GM15510 (cell line): ENCODE measurements around the gene DNAJC12.

Experiments
- POLR2A ChIP-seq: IDR thresholded peaks from 3 replicates; pipeline ENCODE4 v1.6.1; 2011; ENCODE audit warnings: borderline replicate concordance; ENCODE audit not compliant: insufficient read length; ENCODE audit errors: extremely low read depth

DNAJC12 gene

GRCh38 chr10:67852761-67853160 lies 14.8 kb upstream of the DNAJC12 start:
- no peak for TF ChIP-seq POLR2A

- no peak for TF ChIP-seq POLR2A
Observed at GRCh38 chr10:67851186-67851585, 13.2 kb upstream of the DNAJC12 start.

DNA sequence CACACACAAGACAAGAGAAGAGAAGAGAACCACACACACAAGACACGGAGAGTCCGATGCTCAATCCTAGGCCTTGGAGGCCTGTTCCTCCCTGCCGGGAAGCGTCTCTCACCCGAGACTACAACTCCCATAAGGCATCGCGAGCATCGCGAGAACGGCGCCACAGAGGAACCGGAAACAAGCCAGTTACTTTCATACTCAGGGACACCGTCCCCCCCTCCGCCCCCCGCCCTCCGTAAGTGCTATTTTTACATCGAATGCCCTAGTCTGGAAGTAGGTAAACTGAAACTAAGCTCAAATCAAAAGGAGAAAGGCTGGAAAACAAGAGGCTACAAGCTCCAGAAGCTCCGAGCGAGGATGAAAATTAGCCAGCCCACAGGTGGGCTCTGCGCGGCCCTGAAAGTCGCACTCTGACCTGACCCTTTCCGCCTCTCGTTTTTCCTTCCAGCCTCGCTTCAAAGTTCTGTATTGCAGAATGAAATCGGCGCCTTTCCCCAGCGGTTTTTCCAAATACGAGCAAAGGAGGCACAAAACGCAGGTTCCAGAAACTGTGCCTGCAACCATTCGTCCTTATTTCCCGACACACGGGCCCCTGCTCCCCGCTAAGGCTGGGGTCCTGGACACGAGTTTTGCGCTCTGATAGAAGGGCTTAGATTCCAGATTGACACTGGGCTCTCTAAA lies 11.5 kb upstream of the DNAJC12 start:
- peak; percentile 51 for TF ChIP-seq POLR2A

DNA sequence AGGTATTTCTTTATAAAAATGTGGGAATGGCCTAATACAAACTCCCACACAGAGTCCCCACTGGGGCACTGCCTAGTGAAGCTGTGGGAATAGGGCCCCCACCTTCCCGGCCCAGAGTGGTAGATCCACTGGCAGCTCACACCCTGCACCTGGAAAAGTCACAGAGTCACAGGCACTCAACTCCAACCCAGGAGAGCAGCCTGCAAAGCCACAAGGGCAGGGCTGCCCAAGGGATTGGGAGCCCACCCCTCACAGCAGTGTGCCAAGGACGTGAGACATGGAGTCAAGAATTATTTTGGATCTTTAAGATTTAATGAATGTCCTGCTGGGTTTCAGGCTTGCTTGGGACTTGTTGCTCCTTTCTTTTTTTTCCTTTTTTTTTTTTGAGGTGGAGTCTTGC lies 5.3 kb upstream of the DNAJC12 start:
- no peak for TF ChIP-seq POLR2A

DNA sequence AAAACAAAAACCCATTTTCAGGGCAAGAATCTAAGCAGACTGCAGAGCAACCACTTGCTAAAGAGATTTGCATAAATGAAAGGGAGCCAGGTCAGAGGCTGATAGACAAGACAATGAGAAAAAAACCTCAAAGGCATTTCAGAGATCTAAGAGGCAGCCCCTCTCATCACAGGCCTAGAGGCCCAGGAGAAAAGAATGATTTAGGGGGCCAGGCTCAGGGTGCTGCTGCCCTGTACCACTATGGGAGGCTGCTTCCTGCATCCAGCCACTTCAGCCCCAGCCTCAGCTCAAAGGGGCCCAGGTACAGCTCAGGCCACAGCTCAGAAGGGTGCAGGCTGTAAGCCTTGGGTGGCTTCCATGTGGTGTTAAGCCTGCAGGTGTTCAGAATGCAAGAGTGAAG lies 3.7 kb upstream of the DNAJC12 start:
- no peak for TF ChIP-seq POLR2A

- no peak for TF ChIP-seq POLR2A
Observed at GRCh38 chr10:67839951-67840350, 2.0 kb upstream of the DNAJC12 start.

- TF ChIP-seq POLR2A, result no peak
Observed at GRCh38 chr10:67836972-67837371, 1.0 kb downstream of the DNAJC12 start.

DNA sequence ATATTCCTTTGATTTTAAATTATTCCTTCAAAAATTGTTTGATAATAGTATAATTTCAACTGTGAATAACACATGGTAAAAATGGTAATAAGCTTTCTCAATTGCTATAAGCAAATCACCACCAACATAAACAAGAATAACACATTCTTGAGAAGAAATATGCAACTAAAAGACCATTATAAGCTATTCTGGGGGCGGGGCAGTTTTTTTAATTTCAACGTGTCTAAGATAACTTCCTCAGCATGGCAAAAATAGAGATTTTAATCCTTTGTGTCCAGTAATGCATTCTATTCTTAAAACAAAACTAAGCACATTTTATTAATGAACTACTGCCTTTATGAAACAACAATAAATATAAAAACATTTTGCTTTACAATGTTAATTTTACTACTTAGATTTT lies 1.5 kb downstream of the DNAJC12 start:
- TF ChIP-seq POLR2A, result no peak

GRCh38 chr10:67834375-67834774 lies 3.6 kb downstream of the DNAJC12 start:
- no peak for TF ChIP-seq POLR2A

GRCh38 chr10:67827811-67828210 lies 10.2 kb downstream of the DNAJC12 start:
- no peak for TF ChIP-seq POLR2A

- no peak for TF ChIP-seq POLR2A
Observed at GRCh38 chr10:67819768-67820204, 18.2 kb downstream of the DNAJC12 start.

DNA sequence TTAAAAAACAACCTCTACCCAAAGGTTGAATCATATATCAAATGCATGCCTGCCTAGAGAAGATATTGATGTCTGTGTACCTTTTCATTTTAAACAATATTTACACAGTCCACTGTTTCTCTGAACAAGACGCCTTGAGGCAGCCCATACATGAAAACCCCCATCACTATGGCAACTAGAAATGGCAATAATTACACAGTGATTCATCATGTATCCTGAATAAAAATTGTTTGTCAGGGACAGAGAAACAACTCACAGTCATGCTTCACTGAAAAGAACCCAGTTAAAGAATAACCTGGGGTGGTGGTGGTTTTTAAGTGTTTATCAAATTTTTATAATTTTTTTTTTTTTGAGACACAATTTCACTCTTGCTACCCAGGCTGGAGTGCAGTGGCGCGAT lies 19.7 kb downstream of the DNAJC12 start:
- no peak for TF ChIP-seq POLR2A

DNA sequence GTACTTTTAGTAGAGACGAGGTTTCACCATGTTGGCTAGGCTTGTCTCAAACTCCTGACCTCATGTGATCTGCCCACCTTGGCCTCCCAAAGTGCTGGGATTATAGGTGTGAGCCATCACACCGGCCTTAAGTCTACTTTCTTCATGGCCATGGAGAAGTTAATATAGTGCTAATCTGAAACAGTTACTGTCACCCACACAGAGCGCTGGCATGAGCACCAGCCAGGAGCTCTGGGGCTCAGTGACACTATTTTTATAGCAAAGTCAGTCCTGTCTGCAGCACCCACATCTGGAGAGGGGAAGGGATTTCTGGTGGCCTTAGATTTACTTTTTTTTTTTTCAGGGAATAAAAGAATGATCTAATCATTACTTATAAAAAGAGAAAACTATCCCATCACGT lies 21.3 kb downstream of the DNAJC12 start:
- TF ChIP-seq POLR2A, result no peak

GRCh38 chr10:67815571-67816059 lies 22.4 kb downstream of the DNAJC12 start:
- no peak for TF ChIP-seq POLR2A

- TF ChIP-seq POLR2A, result no peak
Observed at GRCh38 chr10:67812007-67812406, 26.0 kb downstream of the DNAJC12 start.

GRCh38 chr10:67809107-67809506 lies 28.9 kb downstream of the DNAJC12 start:
- no peak for TF ChIP-seq POLR2A
